Lower lobe of right lung (tissue), 2 donors: ENCODE measurements around the gene RCN1. TPM values are rescaled to one million over a fixed set of nuclear protein-coding genes. Genes with fewer than 3 reads are reported as not detected.

Source experiments
- ATAC-seq, 2 donors: fragments of 200-7000 bp; cut with Tn5 transposase; one replicate each; pipeline ENCODE4 v1.9.1; 2020 to 2022; ENCODE audit warnings: mild to moderate bottlenecking in 2 of 2, moderate library complexity in 2 of 2
- DNase-seq: peaks from one replicate; pipeline ENCODE4 v3.0.0-alpha.2; 2020
- H3K27ac ChIP-seq: fragments of 200-600 bp; one replicate; pipeline ENCODE4 v1.8.0; 2022
- H3K27me3 ChIP-seq: fragments of 200-600 bp; one replicate; pipeline ENCODE4 v1.8.0; 2022; ENCODE audit warnings: low read depth
- H3K36me3 ChIP-seq: fragments of 200-600 bp; one replicate; pipeline ENCODE4 v1.8.0; 2022; ENCODE audit warnings: mild to moderate bottlenecking
- H3K4me1 ChIP-seq: fragments of 200-600 bp; one replicate; pipeline ENCODE4 v1.8.0; 2022
- H3K4me3 ChIP-seq: fragments of 200-600 bp; one replicate; pipeline ENCODE4 v1.8.0; 2022; ENCODE audit warnings: mild to moderate bottlenecking
- H3K9me3 ChIP-seq: fragments of 200-600 bp; one replicate; pipeline ENCODE4 v1.8.0; 2022
- intact Hi-C: fragments of 100-400 bp; cut with DNase I; formaldehyde crosslinking; loops from one replicate; pipeline ENCODE4 v1.11.0; 2022
- total RNA-seq: library from RNA; stranded (reverse); fragmentation: NEBNext Ultra II Directional; extraction: Animal tissue kit (Norgen Biotek cat#: 25700); gene quantifications from one replicate; pipeline ENCODE4 v1.2.1, GENCODE V29; 2021
- TF ChIP-seq, protein P1 (sequence below): fragments of 200-600 bp; IDR thresholded peaks from one replicate; pipeline ENCODE4 v1.8.0; 2022; ENCODE audit warnings: antibody characterized with exemption, mild to moderate bottlenecking
- donor health status: DM: no; HTN: yes; CAD: no; lungs with severe emphysema.

RCN1 gene
- total RNA-seq, 1 donor from 2014 or later = 72.6 TPM

DNA sequence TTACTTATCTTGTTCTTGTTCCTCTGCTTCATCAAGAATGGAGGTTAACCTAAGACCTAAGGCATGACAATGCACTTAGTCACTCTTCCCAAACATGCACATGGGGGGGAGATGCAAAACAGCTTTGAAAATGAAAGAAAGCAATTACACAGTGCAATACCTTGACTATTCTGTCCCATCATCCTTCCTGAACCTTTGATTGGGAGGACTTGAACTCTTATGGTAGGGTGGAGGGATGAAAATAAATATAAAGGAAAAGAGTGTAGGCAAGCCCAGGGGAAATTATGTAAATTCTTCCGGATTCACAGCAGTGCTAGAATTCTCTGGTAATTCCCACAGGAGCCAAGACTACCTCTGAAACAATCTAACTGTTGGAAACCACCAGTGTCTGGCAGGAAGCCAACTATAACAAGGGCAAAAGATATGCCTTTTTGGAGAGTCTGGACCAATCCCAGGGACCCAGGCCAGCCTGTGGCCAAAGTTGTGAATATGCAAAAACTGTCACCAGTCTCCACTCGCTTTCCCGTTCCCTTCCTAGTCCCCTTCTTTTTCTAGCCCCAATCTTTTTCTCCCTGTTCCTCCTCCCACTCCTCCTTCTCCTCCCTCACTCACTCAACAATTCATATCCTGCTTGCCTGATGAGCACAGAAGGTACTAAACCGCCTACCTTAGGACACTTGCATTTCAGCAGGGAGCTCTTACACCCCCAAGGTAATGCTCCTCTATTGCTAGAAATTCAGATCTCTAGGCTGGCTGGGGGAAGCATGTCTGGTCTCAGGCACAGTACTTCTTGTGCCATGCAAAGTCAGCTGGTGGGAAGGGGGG, 2.5 kb upstream of the RCN1 start:
- Histone ChIP-seq H3K4me3 (no peak overlapping the region), H3K4me1 (peaks cover 27% of the 10 kb centered on the region), H3K27me3 (no peaks in the 10 kb centered on the region), H3K27ac (no peak overlapping the region), H3K9me3 (no peaks in the 10 kb centered on the region), H3K36me3 (no peaks in the 10 kb centered on the region)
- no peak for DNase-seq
- ATAC-seq = no peak
- intact Hi-C loops = no loop called here
- TF ChIP-seq, protein P1, sequence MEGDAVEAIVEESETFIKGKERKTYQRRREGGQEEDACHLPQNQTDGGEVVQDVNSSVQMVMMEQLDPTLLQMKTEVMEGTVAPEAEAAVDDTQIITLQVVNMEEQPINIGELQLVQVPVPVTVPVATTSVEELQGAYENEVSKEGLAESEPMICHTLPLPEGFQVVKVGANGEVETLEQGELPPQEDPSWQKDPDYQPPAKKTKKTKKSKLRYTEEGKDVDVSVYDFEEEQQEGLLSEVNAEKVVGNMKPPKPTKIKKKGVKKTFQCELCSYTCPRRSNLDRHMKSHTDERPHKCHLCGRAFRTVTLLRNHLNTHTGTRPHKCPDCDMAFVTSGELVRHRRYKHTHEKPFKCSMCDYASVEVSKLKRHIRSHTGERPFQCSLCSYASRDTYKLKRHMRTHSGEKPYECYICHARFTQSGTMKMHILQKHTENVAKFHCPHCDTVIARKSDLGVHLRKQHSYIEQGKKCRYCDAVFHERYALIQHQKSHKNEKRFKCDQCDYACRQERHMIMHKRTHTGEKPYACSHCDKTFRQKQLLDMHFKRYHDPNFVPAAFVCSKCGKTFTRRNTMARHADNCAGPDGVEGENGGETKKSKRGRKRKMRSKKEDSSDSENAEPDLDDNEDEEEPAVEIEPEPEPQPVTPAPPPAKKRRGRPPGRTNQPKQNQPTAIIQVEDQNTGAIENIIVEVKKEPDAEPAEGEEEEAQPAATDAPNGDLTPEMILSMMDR = no peak

DNA sequence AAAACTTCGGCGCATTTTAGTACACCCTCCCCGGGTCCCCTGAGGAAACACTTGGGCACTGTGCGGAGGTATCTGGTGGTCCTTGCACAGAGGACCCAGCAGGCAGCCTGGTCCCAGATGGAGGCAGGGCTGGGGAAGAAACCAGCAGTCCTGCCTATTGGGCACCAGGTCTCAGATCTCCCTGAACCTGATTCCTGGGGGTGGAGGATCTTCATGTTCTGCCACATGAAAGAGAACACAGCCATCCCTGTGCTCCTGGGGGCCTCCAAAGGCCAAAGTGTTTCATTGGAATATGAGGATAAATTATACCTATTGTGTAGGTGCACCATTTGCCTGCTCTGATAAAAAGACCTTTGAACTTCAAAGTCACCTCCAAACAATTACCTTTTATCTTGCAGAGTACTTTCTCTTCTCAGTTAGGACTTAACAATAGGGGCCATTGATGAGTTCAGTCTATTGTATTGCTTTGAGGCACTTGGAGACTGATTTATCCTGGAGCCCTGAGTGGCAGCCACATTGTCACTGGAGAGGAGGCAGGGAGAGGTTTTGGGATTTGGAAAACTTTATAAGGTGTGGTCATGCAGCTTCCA, 1.8 kb downstream of the RCN1 start:
- H3K27me3 ChIP-seq = no peaks in the 10 kb centered on the region
- H3K9me3 ChIP-seq = no peaks in the 10 kb centered on the region
- peak overlapping the region; percentile 84 for H3K4me3 ChIP-seq
- TF ChIP-seq, protein P1 = no peak
- H3K4me1 ChIP-seq = peaks cover 31% of the 10 kb centered on the region
- no peak overlapping the region for H3K27ac ChIP-seq
- peaks cover 6% of the 10 kb centered on the region for H3K36me3 ChIP-seq
- ATAC-seq (no peak), DNase-seq (no peak)
- intact Hi-C loops = no loop called here

DNA sequence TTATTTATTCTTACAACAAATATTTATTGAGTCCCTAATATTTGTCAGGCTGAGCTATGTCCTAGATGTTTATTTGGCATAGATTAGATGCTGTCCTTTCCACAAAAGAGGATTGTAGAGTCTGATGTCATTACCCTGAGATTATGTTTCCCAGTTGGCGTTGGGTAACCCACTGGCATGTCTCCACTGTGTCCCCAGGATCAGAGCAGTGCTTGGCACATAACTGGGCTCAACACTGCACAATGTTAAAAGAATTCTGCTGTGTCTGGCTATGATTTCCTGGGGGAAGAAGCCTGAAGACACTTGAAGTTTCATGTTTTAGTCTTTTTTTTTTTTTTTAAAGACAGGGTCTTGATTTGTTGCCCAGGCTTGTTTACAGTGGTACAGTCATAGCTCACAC, 4.0 kb downstream of the RCN1 start:
- DNase-seq (no peak), ATAC-seq (no peak)
- intact Hi-C loops = no loop called here
- H3K27me3 ChIP-seq = no peaks in the 10 kb centered on the region
- no peak overlapping the region for H3K4me3 ChIP-seq
- H3K4me1 ChIP-seq = peaks cover 19% of the 10 kb centered on the region
- TF ChIP-seq, protein P1 = no peak
- peaks cover 29% of the 10 kb centered on the region for H3K36me3 ChIP-seq
- no peaks in the 10 kb centered on the region for H3K9me3 ChIP-seq
- no peak overlapping the region for H3K27ac ChIP-seq

DNA sequence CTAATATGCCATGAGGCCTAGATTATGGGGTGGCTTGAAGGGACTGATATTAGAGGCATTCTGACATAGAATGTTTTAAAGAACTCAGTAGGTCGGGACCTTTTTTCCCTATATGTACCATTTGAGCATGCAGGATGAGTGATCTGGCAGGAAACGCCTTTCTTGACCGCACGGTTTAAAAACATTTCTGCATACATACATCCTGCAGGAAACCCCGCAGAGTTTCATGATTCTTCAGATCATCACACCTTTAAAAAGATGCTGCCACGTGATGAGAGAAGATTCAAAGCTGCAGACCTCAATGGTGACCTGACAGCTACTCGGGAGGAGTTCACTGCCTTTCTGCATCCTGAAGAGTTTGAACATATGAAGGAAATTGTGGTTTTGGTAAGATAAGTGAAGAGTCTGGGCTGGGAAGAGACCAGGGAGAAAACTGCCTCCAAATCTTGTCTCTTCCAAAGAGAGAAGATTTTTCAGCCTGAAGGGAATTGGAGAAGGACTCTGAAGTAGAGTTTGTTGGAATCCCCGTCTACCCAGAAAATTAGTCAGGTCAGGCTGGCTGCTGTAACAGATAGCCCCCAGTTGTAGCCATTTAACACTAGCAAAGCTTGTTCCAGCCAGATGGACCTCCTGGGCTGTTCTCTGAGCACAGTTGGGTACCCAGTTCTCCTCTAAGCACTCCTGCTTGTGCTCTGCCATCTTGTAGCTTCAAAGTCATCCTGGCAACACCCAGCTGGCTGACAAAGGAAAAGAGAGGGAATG, 7.4 kb downstream of the RCN1 start:
- ATAC-seq = no peak
- Histone ChIP-seq H3K4me1 (peaks cover 4% of the 10 kb centered on the region), H3K36me3 (peaks cover 57% of the 10 kb centered on the region), H3K27ac (no peak overlapping the region), H3K27me3 (no peaks in the 10 kb centered on the region), H3K4me3 (no peak overlapping the region), H3K9me3 (no peaks in the 10 kb centered on the region)
- TF ChIP-seq, protein P1 = no peak
- no peak for DNase-seq
- intact Hi-C loops = no loop called here

DNA sequence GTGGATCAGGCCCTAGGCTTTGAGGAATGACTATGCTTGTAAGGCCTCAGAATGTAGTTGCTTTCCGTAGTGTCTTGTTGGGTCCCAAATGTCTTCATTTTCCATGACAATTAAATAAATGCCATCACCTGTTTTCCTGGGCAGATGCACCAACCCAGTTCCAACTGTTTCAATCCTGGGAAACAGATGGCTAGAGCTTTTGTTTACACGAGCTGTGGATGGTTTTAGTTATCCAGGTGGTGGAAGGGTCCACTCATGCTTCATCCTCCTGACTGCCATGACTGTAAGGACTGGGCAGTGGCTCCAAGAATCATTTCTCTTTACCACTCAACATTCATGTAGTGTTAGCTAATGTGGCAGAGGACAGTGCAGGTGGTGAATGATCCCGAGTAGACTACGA, 8.6 kb downstream of the RCN1 start:
- H3K4me3 ChIP-seq = no peak overlapping the region
- no peaks in the 10 kb centered on the region for H3K9me3 ChIP-seq
- H3K36me3 ChIP-seq = peaks cover 67% of the 10 kb centered on the region
- TF ChIP-seq, protein P1 = no peak
- intact Hi-C loops = no loop called here
- H3K4me1 ChIP-seq = no peaks in the 10 kb centered on the region
- no peaks in the 10 kb centered on the region for H3K27me3 ChIP-seq
- DNase-seq (no peak), ATAC-seq (no peak)
- no peak overlapping the region for H3K27ac ChIP-seq
